GM10847 (cell line): ENCODE measurements around the gene TSPY4.
"Not testable (repeated sequence)": the region's sequence is repeated elsewhere in the genome, so short reads cannot be mapped to it uniquely, and the experiment has no call there.

ENCODE experiments used
- POLR2A ChIP-seq: IDR thresholded peaks from 2 replicates; pipeline ENCODE4 v1.6.1; 2011; ENCODE audit not compliant: insufficient read length; ENCODE audit errors: extremely low read depth

The TSPY4 gene

GRCh38 chrY:9337164-9337563 is at the start of gene TSPY4:
Gene TSPY4, plus strand, starts transcription at chrY:9337464. Its CDS starts 46 bp downstream, at chrY:9337510.
- not testable (repeated sequence) for TF ChIP-seq POLR2A

GRCh38 chrY:9320996-9321395 is 16.3 kb upstream of the TSPY4 start:
- no peak for TF ChIP-seq POLR2A

- TF ChIP-seq POLR2A: not testable (repeated sequence)
Measured at GRCh38 chrY:9357497-9357896, 20.2 kb downstream of the TSPY4 start, which contains the start of gene TSPY8. Gene TSPY8, plus strand, starts transcription at chrY:9357797. Its CDS starts 46 bp downstream, at chrY:9357843.
